ENCODE results near the gene TMEM169. TPM values are rescaled to one million over a fixed set of nuclear protein-coding genes. Genes with fewer than 3 reads are reported as not detected.

Gene TMEM169
- total RNA-seq, 1 donor = 0.36 TPM

- H3K79me2 ChIP-seq (ENCODE audit: insufficient read depth, low read length) = peaks cover 37% of the 10 kb centered on the region
- no peak overlapping the region for H3K4me3 ChIP-seq (ENCODE audit: insufficient read depth, low read length)
- no peaks in the 10 kb centered on the region for H3K9me3 ChIP-seq (ENCODE audit: low read depth, low read length)
- peaks cover 7% of the 10 kb centered on the region for H3K4me1 ChIP-seq (ENCODE audit: insufficient read depth, low read length)
- DNase-seq (ENCODE audit: insufficient read length, low spot score, missing footprints) = no peak
- no peak overlapping the region for H2AFZ ChIP-seq (ENCODE audit: low read length)
- no peak overlapping the region for H3K27ac ChIP-seq (ENCODE audit: low read depth, low read length)
- H3K4me2 ChIP-seq (ENCODE audit: insufficient read depth, low read length) = no peak overlapping the region
- H3K36me3 ChIP-seq (ENCODE audit: insufficient read depth, low read length) = peaks cover 84% of the 10 kb centered on the region
- no peaks in the 10 kb centered on the region for H3K27me3 ChIP-seq (ENCODE audit: insufficient read depth, low read length)
- TF ChIP-seq CTCF (IDR thresholded peaks at IDR 0.05; ENCODE audit: extremely low read depth, low read depth, low read length) = no peak
- H4K20me1 ChIP-seq (ENCODE audit: insufficient read depth, low read length) = peaks cover 3% of the 10 kb centered on the region
These were observed 63.1 kb downstream of the TMEM169 start for GRCh38 chr2:216144857-216145256.

GRCh38 chr2:216146573-216146972, 64.9 kb downstream of the TMEM169 start:
- H2AFZ ChIP-seq (ENCODE audit: low read length) = no peak overlapping the region
- peaks cover 7% of the 10 kb centered on the region for H4K20me1 ChIP-seq (ENCODE audit: insufficient read depth, low read length)
- peaks cover 81% of the 10 kb centered on the region for H3K36me3 ChIP-seq (ENCODE audit: insufficient read depth, low read length)
- no peak for DNase-seq (ENCODE audit: insufficient read length, low spot score, missing footprints)
- H3K4me2 ChIP-seq (ENCODE audit: insufficient read depth, low read length) = no peak overlapping the region
- H3K27ac ChIP-seq (ENCODE audit: low read depth, low read length) = no peak overlapping the region
- H3K79me2 ChIP-seq (ENCODE audit: insufficient read depth, low read length) = peaks cover 43% of the 10 kb centered on the region
- TF ChIP-seq CTCF (IDR thresholded peaks at IDR 0.05; ENCODE audit: extremely low read depth, low read depth, low read length) = no peak
- no peak overlapping the region for H3K4me3 ChIP-seq (ENCODE audit: insufficient read depth, low read length)
- no peaks in the 10 kb centered on the region for H3K27me3 ChIP-seq (ENCODE audit: insufficient read depth, low read length)
- no peaks in the 10 kb centered on the region for H3K9me3 ChIP-seq (ENCODE audit: low read depth, low read length)
- H3K4me1 ChIP-seq (ENCODE audit: insufficient read depth, low read length) = peaks cover 7% of the 10 kb centered on the region

GRCh38 chr2:216147172-216148131, 65.7 kb downstream of the TMEM169 start:
- H3K79me2 ChIP-seq (ENCODE audit: insufficient read depth, low read length) = peaks cover 46% of the 10 kb centered on the region
- no peak for DNase-seq (ENCODE audit: insufficient read length, low spot score, missing footprints)

More at GRCh38 chr2:216147172-216148131, 65.7 kb downstream of the TMEM169 start:
- Histone ChIP-seq H2AFZ (ENCODE audit: low read length) (no peak overlapping the region), H3K36me3 (ENCODE audit: insufficient read depth, low read length) (peaks cover 82% of the 10 kb centered on the region), H3K9me3 (ENCODE audit: low read depth, low read length) (no peaks in the 10 kb centered on the region), H3K27ac (ENCODE audit: low read depth, low read length) (no peak overlapping the region), H3K4me1 (ENCODE audit: insufficient read depth, low read length) (peaks cover 5% of the 10 kb centered on the region), H4K20me1 (ENCODE audit: insufficient read depth, low read length) (peaks cover 7% of the 10 kb centered on the region), H3K27me3 (ENCODE audit: insufficient read depth, low read length) (no peaks in the 10 kb centered on the region), H3K4me3 (ENCODE audit: insufficient read depth, low read length) (no peak overlapping the region), H3K4me2 (ENCODE audit: insufficient read depth, low read length) (no peak overlapping the region)
- TF ChIP-seq CTCF (IDR thresholded peaks at IDR 0.05; ENCODE audit: extremely low read depth, low read depth, low read length) = no peak
